ENCODE data around the gene AASDHPPT.

AASDHPPT gene

DNA sequence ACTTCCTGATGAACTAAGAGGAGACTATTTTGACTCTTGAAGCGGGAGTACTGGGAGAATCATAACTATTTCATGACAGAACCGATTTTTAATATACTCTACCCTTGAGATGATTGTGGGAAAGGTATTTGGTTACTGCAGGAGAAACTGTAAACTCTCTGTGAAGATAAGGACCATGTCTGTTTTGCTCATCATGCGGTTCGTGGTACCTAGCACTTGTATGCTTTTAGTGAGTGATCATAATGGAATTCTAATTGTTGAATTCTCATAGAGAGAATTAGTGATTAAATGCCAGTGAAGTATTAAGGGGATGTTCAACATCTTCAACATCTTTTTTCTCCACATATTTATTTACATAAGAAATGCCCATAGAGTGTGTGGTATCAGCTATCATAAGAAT lies 11.4 kb downstream of the AASDHPPT start:
- peaks cover 10% of the 10 kb centered on the region for H3K4me1 ChIP-seq (ENCODE audit: insufficient read depth, low read length, severe bottlenecking)
- H3F3A ChIP-seq (ENCODE audit: insufficient read depth, low read length), result no peaks in the 10 kb centered on the region
- H3K4me2 ChIP-seq (ENCODE audit: low read length), result no peak overlapping the region
- TF ChIP-seq EZH2 (IDR thresholded peaks at IDR 0.05; ENCODE audit: borderline replicate concordance, low read length), result no peak
- TF ChIP-seq, protein P1, sequence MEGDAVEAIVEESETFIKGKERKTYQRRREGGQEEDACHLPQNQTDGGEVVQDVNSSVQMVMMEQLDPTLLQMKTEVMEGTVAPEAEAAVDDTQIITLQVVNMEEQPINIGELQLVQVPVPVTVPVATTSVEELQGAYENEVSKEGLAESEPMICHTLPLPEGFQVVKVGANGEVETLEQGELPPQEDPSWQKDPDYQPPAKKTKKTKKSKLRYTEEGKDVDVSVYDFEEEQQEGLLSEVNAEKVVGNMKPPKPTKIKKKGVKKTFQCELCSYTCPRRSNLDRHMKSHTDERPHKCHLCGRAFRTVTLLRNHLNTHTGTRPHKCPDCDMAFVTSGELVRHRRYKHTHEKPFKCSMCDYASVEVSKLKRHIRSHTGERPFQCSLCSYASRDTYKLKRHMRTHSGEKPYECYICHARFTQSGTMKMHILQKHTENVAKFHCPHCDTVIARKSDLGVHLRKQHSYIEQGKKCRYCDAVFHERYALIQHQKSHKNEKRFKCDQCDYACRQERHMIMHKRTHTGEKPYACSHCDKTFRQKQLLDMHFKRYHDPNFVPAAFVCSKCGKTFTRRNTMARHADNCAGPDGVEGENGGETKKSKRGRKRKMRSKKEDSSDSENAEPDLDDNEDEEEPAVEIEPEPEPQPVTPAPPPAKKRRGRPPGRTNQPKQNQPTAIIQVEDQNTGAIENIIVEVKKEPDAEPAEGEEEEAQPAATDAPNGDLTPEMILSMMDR (IDR thresholded peaks at IDR 0.05; ENCODE audit: low read length), result no peak
- peaks cover 3% of the 10 kb centered on the region; the same call in 1 of the 2 replicates for H4K20me1 ChIP-seq (ENCODE audit: insufficient read depth, low read length)
- H3K27ac ChIP-seq (ENCODE audit: low read depth, low read length, poor library complexity, severe bottlenecking), result no peak overlapping the region
- no peak overlapping the region for H2AFZ ChIP-seq (ENCODE audit: low read length)
- H3K27me3 ChIP-seq (ENCODE audit: insufficient read depth, low read length), result no peaks in the 10 kb centered on the region
- H3K9ac ChIP-seq (ENCODE audit: low read length), result no peak overlapping the region
- peaks cover 45% of the 10 kb centered on the region for H3K79me2 ChIP-seq (ENCODE audit: insufficient read depth, low read length)
- H3K9me2 ChIP-seq (ENCODE audit: low read depth, low read length), result no peaks in the 10 kb centered on the region
- H3K36me3 ChIP-seq (ENCODE audit: insufficient read depth, low read length), result peaks cover 67% of the 10 kb centered on the region
- H3K9me3 ChIP-seq (ENCODE audit: low read length), result no peaks in the 10 kb centered on the region
- H3K4me3 ChIP-seq (ENCODE audit: low read depth, low read length, poor library complexity, severe bottlenecking), result no peak overlapping the region

- H3K9ac ChIP-seq (ENCODE audit: low read length), result no peak overlapping the region
- H4K20me1 ChIP-seq (ENCODE audit: insufficient read depth, low read length), result peaks cover 3% of the 10 kb centered on the region; the same call in 1 of the 2 replicates
- H3K9me2 ChIP-seq (ENCODE audit: low read depth, low read length), result no peaks in the 10 kb centered on the region
- H3K4me1 ChIP-seq (ENCODE audit: insufficient read depth, low read length, severe bottlenecking), result peaks cover 10% of the 10 kb centered on the region
- H3K4me3 ChIP-seq (ENCODE audit: low read depth, low read length, poor library complexity, severe bottlenecking), result no peak overlapping the region
- H3K9me3 ChIP-seq (ENCODE audit: low read length), result no peaks in the 10 kb centered on the region
- no peak overlapping the region for H2AFZ ChIP-seq (ENCODE audit: low read length)
- TF ChIP-seq, protein P1 (IDR thresholded peaks at IDR 0.05; ENCODE audit: low read length), result no peak
- no peak for TF ChIP-seq EZH2 (IDR thresholded peaks at IDR 0.05; ENCODE audit: borderline replicate concordance, low read length)
- peaks cover 42% of the 10 kb centered on the region for H3K79me2 ChIP-seq (ENCODE audit: insufficient read depth, low read length)
- H3K27ac ChIP-seq (ENCODE audit: low read depth, low read length, poor library complexity, severe bottlenecking), result no peak overlapping the region
- no peak overlapping the region for H3K4me2 ChIP-seq (ENCODE audit: low read length)
- H3F3A ChIP-seq (ENCODE audit: insufficient read depth, low read length), result no peaks in the 10 kb centered on the region
- H3K36me3 ChIP-seq (ENCODE audit: insufficient read depth, low read length), result peaks cover 73% of the 10 kb centered on the region
- H3K27me3 ChIP-seq (ENCODE audit: insufficient read depth, low read length), result no peaks in the 10 kb centered on the region
Observed at GRCh38 chr11:106091480-106092123, 14.1 kb downstream of the AASDHPPT start.

DNA sequence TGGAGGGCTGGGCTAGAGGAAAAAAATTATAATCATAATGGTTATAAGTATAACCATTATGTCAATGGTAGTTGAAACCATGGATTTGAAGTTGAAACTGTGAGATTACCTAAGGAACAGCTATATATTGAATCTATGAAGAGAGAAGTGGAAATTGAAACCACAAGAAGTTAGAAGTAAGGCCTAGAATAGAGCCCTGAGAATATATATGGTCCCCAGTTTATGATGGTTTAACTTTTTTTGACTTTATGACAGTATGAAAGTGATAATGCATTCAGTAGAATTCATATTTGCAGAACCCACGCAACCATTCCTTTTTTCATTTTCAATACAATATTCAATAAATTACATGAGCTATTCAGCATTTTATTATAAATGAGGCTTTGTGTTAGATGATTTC lies 15.0 kb downstream of the AASDHPPT start:
- Histone ChIP-seq H3K9me2 (ENCODE audit: low read depth, low read length) (no peaks in the 10 kb centered on the region), H3K4me2 (ENCODE audit: low read length) (no peak overlapping the region), H4K20me1 (ENCODE audit: insufficient read depth, low read length) (peaks cover 3% of the 10 kb centered on the region; the same call in 1 of the 2 replicates), H3F3A (ENCODE audit: insufficient read depth, low read length) (no peaks in the 10 kb centered on the region), H3K4me1 (ENCODE audit: insufficient read depth, low read length, severe bottlenecking) (peaks cover 8% of the 10 kb centered on the region), H3K9ac (ENCODE audit: low read length) (no peak overlapping the region), H3K36me3 (ENCODE audit: insufficient read depth, low read length) (peaks cover 79% of the 10 kb centered on the region), H3K4me3 (ENCODE audit: low read depth, low read length, poor library complexity, severe bottlenecking) (no peak overlapping the region), H2AFZ (ENCODE audit: low read length) (no peak overlapping the region), H3K27ac (ENCODE audit: low read depth, low read length, poor library complexity, severe bottlenecking) (no peak overlapping the region), H3K79me2 (ENCODE audit: insufficient read depth, low read length) (peaks cover 38% of the 10 kb centered on the region), H3K9me3 (ENCODE audit: low read length) (no peaks in the 10 kb centered on the region), H3K27me3 (ENCODE audit: insufficient read depth, low read length) (no peaks in the 10 kb centered on the region)
- TF ChIP-seq, protein P1 (IDR thresholded peaks at IDR 0.05; ENCODE audit: low read length), result no peak
- TF ChIP-seq EZH2 (IDR thresholded peaks at IDR 0.05; ENCODE audit: borderline replicate concordance, low read length), result no peak

Measured in OCI-LY1 (cell line).